AG10803 (cell line): ENCODE results near the gene NEAT1.
A peak's percentile ranks its signal among the peaks of the same experiment; 100 is the strongest.

Experiments used
- DNase-seq: peaks from one replicate; pipeline ENCODE4 v3.0.0; 2010; ENCODE audit warnings: low read depth
- H3K4me3 ChIP-seq: 2 replicates; pipeline ENCODE4 v1.5.1; 2011; ENCODE audit warnings: mild to moderate bottlenecking, low read length, control low read depth
- CTCF ChIP-seq: conservative IDR thresholded peaks from 2 replicates; pipeline ENCODE4 v1.5.1; 2011; ENCODE audit warnings: mild to moderate bottlenecking, low read length, control low read depth, inconsistent platforms

NEAT1 gene

DNA sequence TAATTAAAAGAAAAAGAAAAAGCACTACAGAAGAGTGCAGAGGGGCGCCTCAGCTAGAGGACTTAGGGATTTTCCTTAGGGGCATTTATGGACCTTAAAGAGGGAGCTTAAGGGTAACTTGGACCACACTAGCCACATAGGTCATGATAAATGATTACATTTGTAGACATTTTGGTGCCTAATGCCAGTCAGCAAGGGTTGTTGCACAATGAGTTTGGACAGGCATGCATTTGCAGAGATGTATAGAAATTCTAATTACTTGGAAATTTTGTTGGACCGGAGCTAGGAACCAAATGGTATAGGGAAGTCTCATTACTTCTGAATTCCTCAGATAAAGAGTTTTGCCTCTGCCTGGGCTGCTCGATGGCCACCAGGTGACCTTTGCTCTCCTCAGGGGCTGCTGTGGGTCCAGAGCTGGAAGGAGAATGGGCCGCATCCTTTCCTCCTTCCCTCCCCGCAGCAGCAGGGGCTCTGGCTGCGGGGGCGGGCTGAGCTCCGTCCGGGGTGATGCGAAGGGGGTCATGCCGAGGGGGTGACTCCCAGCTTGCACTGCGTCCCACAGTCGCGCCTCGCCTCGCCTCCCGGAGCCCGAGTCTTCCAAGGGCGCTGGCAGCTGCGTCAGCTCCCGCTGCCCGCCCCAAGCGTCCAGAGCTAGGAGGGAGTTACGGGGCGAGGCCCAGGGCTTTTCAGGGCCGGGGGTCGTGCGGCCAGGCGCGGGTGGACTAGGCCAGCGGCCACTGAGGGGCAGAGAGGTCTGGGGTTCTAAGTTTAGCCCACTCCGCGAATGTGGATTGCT is 56.0 kb downstream of the NEAT1 start:
- peak; percentile 67 for DNase-seq
- no peak for TF ChIP-seq CTCF

GRCh38 chr11:65479184-65480145 is 56.9 kb downstream of the NEAT1 start:
- TF ChIP-seq CTCF = peak; percentile 58
- H3K4me3 ChIP-seq = peak overlapping the region; percentile 52
- peak; percentile 98 for DNase-seq

More for the DNA sequence above, 56.0 kb downstream of the NEAT1 start:
- H3K4me3 ChIP-seq = peak overlapping the region; percentile 52

DNA sequence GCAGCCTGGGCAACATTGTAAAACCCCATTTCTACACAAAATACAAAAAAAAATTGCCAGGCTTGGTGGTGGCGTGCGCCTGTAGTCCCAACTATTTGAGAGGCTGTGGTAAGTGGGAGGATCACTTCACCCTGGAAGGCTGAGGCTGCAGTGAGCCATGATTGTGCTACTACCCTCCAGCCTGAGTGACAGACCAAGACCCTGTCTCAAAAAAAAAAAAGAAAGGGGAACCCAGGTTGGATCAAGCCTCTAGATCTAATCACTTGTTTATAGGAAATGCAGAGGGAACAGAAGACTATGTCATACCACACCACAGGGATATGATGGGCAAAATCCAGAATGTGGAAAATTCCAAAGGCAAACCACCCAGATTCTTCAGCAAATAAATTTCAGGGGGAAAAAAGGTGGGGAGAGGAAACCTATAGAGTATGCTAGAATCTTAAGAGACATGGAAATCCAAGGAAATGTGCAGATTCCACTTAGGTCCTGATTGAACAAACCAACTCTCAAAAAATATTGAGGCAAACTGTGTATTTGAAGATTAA is 59.8 kb downstream of the NEAT1 start:
- H3K4me3 ChIP-seq = no peak overlapping the region
- no peak for DNase-seq
- TF ChIP-seq CTCF = no peak

DNA sequence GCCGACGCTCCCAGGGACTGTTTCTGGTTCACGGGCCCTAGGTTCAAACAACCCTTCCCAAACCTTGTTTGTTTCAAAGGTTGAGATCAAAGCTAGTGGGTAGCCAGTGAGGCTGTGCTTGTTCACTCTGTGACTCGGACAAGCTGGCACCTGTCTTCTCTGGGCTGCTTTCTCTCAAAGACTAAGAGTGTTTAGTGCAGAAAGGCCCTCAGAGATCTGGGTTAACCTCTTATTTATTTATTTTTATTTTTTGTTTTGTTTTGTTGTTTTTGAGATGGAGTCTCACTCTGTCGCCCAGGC is 63.3 kb downstream of the NEAT1 start:
- no peak overlapping the region for H3K4me3 ChIP-seq
- DNase-seq = no peak
- TF ChIP-seq CTCF = no peak

- no peak for TF ChIP-seq CTCF
- no peak overlapping the region for H3K4me3 ChIP-seq
Observed at GRCh38 chr11:65486570-65487466, 64.2 kb downstream of the NEAT1 start.

DNA sequence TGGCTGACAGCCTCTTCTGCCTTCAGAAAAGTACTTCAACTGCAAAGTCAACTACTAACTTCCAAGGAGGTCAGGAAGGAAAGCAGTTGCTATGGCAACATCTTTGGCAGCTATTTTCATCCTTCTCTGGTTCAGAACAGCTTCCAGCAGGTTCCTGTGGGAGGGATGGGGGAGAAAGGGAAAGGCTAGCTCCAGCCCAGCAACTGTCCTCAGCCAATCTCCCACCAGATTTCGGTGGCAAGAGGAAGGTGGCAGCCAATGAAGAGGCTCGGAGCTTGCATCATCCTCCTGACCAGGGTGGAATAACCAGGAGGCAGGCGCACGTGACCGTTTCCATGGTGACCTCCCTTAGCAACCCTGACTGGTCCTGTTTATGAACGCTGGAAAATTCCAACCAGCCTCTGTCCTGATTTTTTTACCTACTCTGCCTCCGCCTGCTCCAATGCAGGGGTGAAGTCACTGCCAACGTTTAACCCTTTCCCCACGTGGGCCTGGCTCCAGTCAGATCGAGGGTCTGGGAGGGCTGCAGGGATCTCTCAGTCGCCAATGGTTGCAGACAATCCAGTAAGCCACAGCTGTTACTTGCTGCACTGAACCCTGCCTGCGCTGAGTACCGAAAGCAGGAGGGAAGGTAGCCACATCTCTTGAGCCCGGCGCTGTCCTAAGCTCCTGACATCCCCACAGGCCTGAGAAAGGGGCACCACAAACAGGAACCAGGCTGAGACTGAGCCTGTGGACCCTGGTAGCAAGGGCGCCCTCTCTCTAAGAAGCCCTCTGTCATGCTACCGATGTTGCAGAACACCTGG is 65.1 kb downstream of the NEAT1 start:
- DNase-seq = peak; percentile 100
- peak overlapping the region; percentile 51 for H3K4me3 ChIP-seq
- no peak for TF ChIP-seq CTCF

More at GRCh38 chr11:65486570-65487466, 64.2 kb downstream of the NEAT1 start:
- no peak for DNase-seq
